HEK293 (cell line): ENCODE results near the gene HECTD4.

Experiments
- CTCF ChIA-PET: fragments of 350-600 bp; formaldehyde crosslinking; extraction: SDS; loops from one replicate; lab custom pipeline; 2021; ENCODE audit warnings: antibody characterized with exemption; lab: Yijun Ruan, JAX
- POLR2A ChIA-PET: fragments of 300-600 bp; formaldehyde crosslinking; extraction: SDS; loops from one replicate; lab custom pipeline; 2020; ENCODE audit warnings: antibody characterized with exemption, inconsistent platforms; lab: Yijun Ruan, JAX
- H3K27ac ChIP-seq: fragments of 200-500 bp; sonication (Bioruptor generic); 2 replicates; pipeline ENCODE4 v1.5.1; 2014; ENCODE audit warnings: low read depth, low read length, control low read depth, inconsistent platforms; ENCODE audit errors: extremely low read depth
- H3K36me3 ChIP-seq, 2 experiments: fragments of 200-500 bp in 1 of 2; sonication (Bioruptor generic) in 1 of 2; 1 replicate in 1 of 2; 2 replicates in 1 of 2; pipeline ENCODE4 v1.5.1; 2014 to 2017; ENCODE audit warnings: inconsistent platforms in 2 of 2, low read length in 2 of 2; ENCODE audit not compliant: control insufficient read depth in 2 of 2, insufficient read depth in 1 of 2
- H3K4me1 ChIP-seq: fragments of 200-500 bp; sonication (Bioruptor generic); 2 replicates; pipeline ENCODE4 v1.5.1; 2014; ENCODE audit warnings: mild to moderate bottlenecking, low read length, inconsistent platforms; ENCODE audit not compliant: control insufficient read depth, insufficient read depth
- H3K4me3 ChIP-seq: 2 replicates; pipeline ENCODE4 v1.5.1; 2011; ENCODE audit warnings: low read depth, mild to moderate bottlenecking, control low read depth, low read length, moderate library complexity
- H3K9me3 ChIP-seq: fragments of 200-500 bp; sonication (Bioruptor generic); 2 replicates; pipeline ENCODE4 v1.5.1; 2014; ENCODE audit warnings: low read depth, low read length, inconsistent platforms; ENCODE audit not compliant: control insufficient read depth, insufficient read depth
- BCL6B ChIP-seq: fragments of 450-650 bp; formaldehyde crosslinking; IDR thresholded peaks from 2 replicates; pipeline ENCODE4 v1.5.1; 2017; ENCODE audit warnings: missing biosample characterization, missing genetic modification characterization
- PATZ1 ChIP-seq: fragments of 450-650 bp; formaldehyde crosslinking; IDR thresholded peaks from 2 replicates; pipeline ENCODE4 v1.5.1; 2016; ENCODE audit warnings: missing biosample characterization, missing genetic modification characterization
- RBAK ChIP-seq: fragments of 450-650 bp; formaldehyde crosslinking; IDR thresholded peaks from 2 replicates; pipeline ENCODE4 v1.5.1; 2016; ENCODE audit warnings: missing biosample characterization, missing genetic modification characterization
- ZNF24 ChIP-seq: fragments of 450-650 bp; formaldehyde crosslinking; IDR thresholded peaks from 2 replicates; pipeline ENCODE4 v1.5.1; 2016; ENCODE audit warnings: missing biosample characterization, missing genetic modification characterization
- ZNF350 ChIP-seq: fragments of 450-650 bp; formaldehyde crosslinking; IDR thresholded peaks from 2 replicates; pipeline ENCODE4 v1.5.0; 2017; ENCODE audit warnings: missing biosample characterization, mild to moderate bottlenecking, missing genetic modification characterization
- ZNF362 ChIP-seq: fragments of 450-650 bp; formaldehyde crosslinking; IDR thresholded peaks from 2 replicates; pipeline ENCODE4 v1.5.1; 2016; ENCODE audit warnings: missing biosample characterization, missing genetic modification characterization
- ZNF571 ChIP-seq: fragments of 450-650 bp; formaldehyde crosslinking; IDR thresholded peaks from 2 replicates; pipeline ENCODE4 v1.5.0; 2017; ENCODE audit warnings: missing biosample characterization, missing genetic modification characterization
- ZNF585B ChIP-seq: fragments of 450-650 bp; formaldehyde crosslinking; IDR thresholded peaks from 2 replicates; pipeline ENCODE4 v1.5.1; 2016; ENCODE audit warnings: missing biosample characterization, missing genetic modification characterization
- ZNF626 ChIP-seq: fragments of 450-650 bp; sonication (Bioruptor Pico); formaldehyde crosslinking; IDR thresholded peaks from 2 replicates; pipeline ENCODE4 v1.5.1; 2018; ENCODE audit warnings: missing biosample characterization, missing genetic modification characterization, inconsistent platforms
- ZNF704 ChIP-seq: fragments of 450-650 bp; formaldehyde crosslinking; IDR thresholded peaks from 2 replicates; pipeline ENCODE4 v1.5.1; 2016; ENCODE audit warnings: missing biosample characterization, missing genetic modification characterization
- ZNF768 ChIP-seq: fragments of 450-650 bp; formaldehyde crosslinking; IDR thresholded peaks from 2 replicates; pipeline ENCODE4 v1.5.1; 2018; ENCODE audit warnings: missing biosample characterization, mild to moderate bottlenecking, missing genetic modification characterization
- ZNF791 ChIP-seq: fragments of 450-650 bp; formaldehyde crosslinking; IDR thresholded peaks from 2 replicates; pipeline ENCODE4 v1.5.1; 2016; ENCODE audit warnings: missing biosample characterization, missing genetic modification characterization
- ZNF837 ChIP-seq: fragments of 450-650 bp; formaldehyde crosslinking; IDR thresholded peaks from 2 replicates; pipeline ENCODE4 v1.5.1; 2016; ENCODE audit warnings: missing biosample characterization, missing genetic modification characterization
- ZSCAN30 ChIP-seq: fragments of 450-650 bp; IDR thresholded peaks from 2 replicates; pipeline ENCODE4 v1.5.1; 2018; ENCODE audit warnings: missing biosample characterization, mild to moderate bottlenecking, missing genetic modification characterization, moderate library complexity
- ZSCAN5A ChIP-seq: fragments of 450-650 bp; formaldehyde crosslinking; IDR thresholded peaks from 2 replicates; pipeline ENCODE4 v1.5.1; 2016; ENCODE audit warnings: missing biosample characterization, missing genetic modification characterization

HECTD4 gene

GRCh38 chr12:112308161-112308560, 74.1 kb downstream of the HECTD4 start (continued):
- no peak for TF ChIP-seq ZNF704 (tag by site-specific recombination)
- TF ChIP-seq ZNF585B (tag by site-specific recombination), result no peak
- TF ChIP-seq BCL6B, result no peak
- TF ChIP-seq ZNF626 (tag by site-specific recombination), result no peak
- TF ChIP-seq ZSCAN30 (tag by site-specific recombination), result no peak
- TF ChIP-seq ZSCAN5A (tag by site-specific recombination), result no peak
- TF ChIP-seq PATZ1 (tag by site-specific recombination), result no peak
- no peak for TF ChIP-seq ZNF362 (tag by site-specific recombination)

- CTCF ChIA-PET, result interaction anchor here (0.6 to 0.7 kb wide), 3 partner anchors 58 to 77 kb away, joined by 3 read pairs; no protein-coding TSS in a partner anchor
- Histone ChIP-seq H3K4me3 (no peak overlapping the region), H3K27ac (no peak overlapping the region), H3K36me3 (peaks cover 33 to 53% of the 10 kb centered on the region in 2 experiments), H3K9me3 (no peaks in the 10 kb centered on the region), H3K4me1 (no peaks in the 10 kb centered on the region)
- POLR2A ChIA-PET, result no interaction called here
- no peak for TF ChIP-seq ZNF571 (tag by site-specific recombination)
- TF ChIP-seq ZNF768 (tag by site-specific recombination), result peak; percentile 37; the same call in 1 of the 2 replicates
Observed at GRCh38 chr12:112307317-112308011, 74.8 kb downstream of the HECTD4 start.

- POLR2A ChIA-PET, result no interaction called here
- no peaks in the 10 kb centered on the region for H3K9me3 ChIP-seq
- TF ChIP-seq ZNF24 (tag by site-specific recombination) (no peak), ZNF837 (tag by site-specific recombination) (no peak), RBAK (tag by site-specific recombination) (no peak), ZNF791 (no peak), ZNF350 (tag by site-specific recombination) (no peak), ZNF571 (tag by site-specific recombination) (no peak)
- TF ChIP-seq, all 188 proteins: peak for 0
- Histone ChIP-seq H3K36me3 (peaks cover 30 to 59% of the 10 kb centered on the region in 2 experiments), H3K27ac (no peak overlapping the region), H3K4me1 (no peaks in the 10 kb centered on the region), H3K4me3 (no peak overlapping the region)
- CTCF ChIA-PET, result interaction anchor here (1.1 kb wide), 1 partner anchor 91 kb away, joined by 3 read pairs; no protein-coding TSS in a partner anchor
Observed at GRCh38 chr12:112305951-112306350, 76.3 kb downstream of the HECTD4 start.
